BLaER1 treated with 17β-estradiol and CSF1 and Interleukin-3, amounts not matched to agents 10 nM and 100 nM (cell line): Measurements from ENCODE around the gene YAF2.

Source experiments
- H3K27ac ChIP-seq, 11 experiments: shearing (Covaris generic); formaldehyde crosslinking; 2 replicates each; pipeline ENCODE4 v1.8.1; 2022
- H3K27me3 ChIP-seq, 11 experiments: shearing (Covaris generic); formaldehyde crosslinking; 2 replicates each; pipeline ENCODE4 v1.8.1; 2022
- H3K36me3 ChIP-seq, 11 experiments: shearing (Covaris generic); formaldehyde crosslinking; 2 replicates each; pipeline ENCODE4 v1.8.1; 2022
- H3K4me1 ChIP-seq, 10 experiments: shearing (Covaris generic); formaldehyde crosslinking; 2 replicates each; pipeline ENCODE4 v1.8.1; 2022
- H3K4me2 ChIP-seq, 11 experiments: shearing (Covaris generic); formaldehyde crosslinking; 2 replicates each; pipeline ENCODE4 v1.8.1; 2022
- H3K4me3 ChIP-seq, 10 experiments: shearing (Covaris generic); formaldehyde crosslinking; 2 replicates each; pipeline ENCODE4 v1.8.1; 2022
- H3K9ac ChIP-seq, 11 experiments: shearing (Covaris generic); formaldehyde crosslinking; 2 replicates each; pipeline ENCODE4 v1.8.1; 2022
- H3K9me3 ChIP-seq, 11 experiments: shearing (Covaris generic); formaldehyde crosslinking; replicated peaks in 1 of 11; 2 replicates each; pipeline ENCODE4 v1.8.1; 2022
- H4K20me1 ChIP-seq, 11 experiments: shearing (Covaris generic); formaldehyde crosslinking; 2 replicates each; pipeline ENCODE4 v1.8.1; 2022
- Cebpa-rat ChIP-seq, 11 experiments: shearing (Covaris generic); IDR thresholded peaks; 2 replicates each; pipeline ENCODE4 v1.8.1; 2022

Gene YAF2

DNA sequence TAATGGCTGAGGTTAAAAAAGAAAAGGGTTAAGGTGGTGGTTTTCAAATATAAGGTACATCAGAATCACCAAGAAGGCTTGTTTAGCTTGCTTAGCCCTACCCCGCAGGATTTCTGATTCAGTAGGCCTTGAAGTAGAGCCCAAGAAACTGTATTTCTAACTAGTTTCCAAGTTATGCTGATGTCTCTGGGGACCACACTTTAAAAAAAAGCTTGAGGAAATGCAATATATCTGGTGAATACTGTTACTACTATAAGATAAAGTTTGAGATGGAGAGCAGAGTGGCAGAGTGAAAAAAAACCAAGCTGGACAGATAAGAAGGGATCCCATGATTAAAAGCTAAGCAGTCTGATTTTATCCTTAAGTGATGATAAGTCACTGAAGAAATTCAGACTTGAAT, 75.1 kb downstream of the YAF2 start:
- Histone ChIP-seq H3K4me1 (peaks cover 0 to 13% (median 3%) of the 10 kb centered on the region in 10 experiments; a peak in 7 of 20 replicates), H3K27ac (no peak overlapping the region), H3K9ac (no peak overlapping the region)

DNA sequence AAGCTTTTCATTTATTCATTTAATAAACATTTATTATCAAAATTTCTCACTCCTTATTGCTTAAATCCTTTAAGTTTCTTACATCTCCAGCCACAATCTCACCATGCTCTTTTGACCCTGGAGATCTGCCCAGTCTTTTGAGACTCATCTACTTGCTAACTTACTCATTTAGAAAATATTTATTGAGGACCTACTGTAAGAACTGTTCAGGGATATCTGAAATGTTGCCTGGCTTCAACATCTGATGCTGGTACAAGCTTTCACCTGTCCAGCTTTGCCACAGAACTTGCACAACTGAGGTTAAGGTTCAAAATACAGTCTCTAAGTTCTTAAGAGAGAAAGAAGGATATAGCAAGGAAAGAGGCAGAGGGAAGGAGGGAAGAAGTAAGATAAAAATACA, 75.9 kb downstream of the YAF2 start:
- no peak overlapping the region for H3K27ac ChIP-seq
- no peaks in the 10 kb centered on the region for H3K9me3 ChIP-seq
- no peaks in the 10 kb centered on the region for H3K27me3 ChIP-seq
- H3K4me3 ChIP-seq: no peak overlapping the region
- H3K36me3 ChIP-seq: peaks cover 23 to 46% (median 33%) of the 10 kb centered on the region in 11 experiments; a peak in 21 of 22 replicates
- no peak overlapping the region for H3K4me2 ChIP-seq
- peaks cover 0 to 9% (median 0%) of the 10 kb centered on the region in 11 experiments; a peak in 2 of 22 replicates for H4K20me1 ChIP-seq
- H3K4me1 ChIP-seq: peaks cover 0 to 13% (median 3%) of the 10 kb centered on the region in 10 experiments; a peak in 7 of 20 replicates
- TF ChIP-seq Cebpa-rat (IDR thresholded peaks at IDR 0.05): no peak
- no peak overlapping the region for H3K9ac ChIP-seq

More for the DNA sequence above, 75.1 kb downstream of the YAF2 start:
- H3K4me2 ChIP-seq: peak overlapping the region in 2 of 11 experiments; percentile 16 to 35; a peak in 5 of 22 replicates
- H3K4me3 ChIP-seq: no peak overlapping the region
- no peaks in the 10 kb centered on the region for H3K27me3 ChIP-seq
- peaks cover 0 to 9% (median 0%) of the 10 kb centered on the region in 11 experiments; a peak in 2 of 22 replicates for H4K20me1 ChIP-seq
- TF ChIP-seq Cebpa-rat (IDR thresholded peaks at IDR 0.05): no peak
- peaks cover 17 to 48% (median 31%) of the 10 kb centered on the region in 11 experiments; a peak in 21 of 22 replicates for H3K36me3 ChIP-seq
- no peaks in the 10 kb centered on the region for H3K9me3 ChIP-seq

DNA sequence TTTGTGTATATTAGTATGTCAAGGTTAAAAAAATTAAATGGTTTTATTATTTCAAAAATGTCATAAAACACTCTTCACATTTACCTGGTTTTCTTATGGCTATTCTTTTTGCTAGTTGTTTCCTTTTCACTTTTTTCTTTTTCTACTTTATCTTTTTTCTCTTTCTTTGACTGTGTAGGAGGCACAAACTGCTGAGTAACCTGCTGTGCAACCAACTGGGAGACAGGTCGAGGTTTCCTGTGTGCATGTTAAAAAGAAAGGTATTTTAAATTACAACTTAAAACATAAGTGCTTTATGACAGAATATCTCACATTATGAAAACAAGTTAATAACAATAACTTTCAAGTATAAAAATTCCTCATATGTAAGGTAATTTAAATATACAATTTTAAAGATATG, 76.5 kb downstream of the YAF2 start:
- H3K36me3 ChIP-seq: peaks cover 24 to 48% (median 38%) of the 10 kb centered on the region in 11 experiments; a peak in 21 of 22 replicates
- no peaks in the 10 kb centered on the region for H3K27me3 ChIP-seq
- H3K4me3 ChIP-seq: no peak overlapping the region
- no peak overlapping the region for H3K9ac ChIP-seq
- peaks cover 0 to 13% (median 3%) of the 10 kb centered on the region in 10 experiments; a peak in 7 of 20 replicates for H3K4me1 ChIP-seq
- H4K20me1 ChIP-seq: peaks cover 0 to 9% (median 0%) of the 10 kb centered on the region in 11 experiments; a peak in 2 of 22 replicates
- no peaks in the 10 kb centered on the region for H3K9me3 ChIP-seq
- no peak overlapping the region for H3K27ac ChIP-seq
- TF ChIP-seq Cebpa-rat (IDR thresholded peaks at IDR 0.05): no peak
- H3K4me2 ChIP-seq: no peak overlapping the region

DNA sequence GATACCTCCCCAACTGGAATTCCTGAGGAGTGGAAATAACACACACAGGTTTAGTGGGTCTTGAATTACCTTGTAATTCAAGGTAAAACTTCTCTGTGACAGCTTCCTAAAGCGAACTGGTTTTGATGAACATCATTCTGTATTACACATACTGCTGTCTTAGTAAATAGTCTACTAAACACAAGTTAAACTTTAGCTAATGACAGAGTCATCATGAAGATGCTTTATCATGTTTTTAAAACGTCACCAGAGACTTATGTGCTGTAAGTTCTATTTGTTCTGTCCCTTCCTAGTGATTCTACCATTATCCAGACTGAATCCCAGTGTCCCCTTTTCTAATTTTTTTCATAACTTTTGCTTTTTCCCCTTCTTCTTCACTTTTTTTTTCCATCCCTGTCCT, 81.8 kb downstream of the YAF2 start:
- Histone ChIP-seq H3K36me3 (peaks cover 15 to 41% (median 30%) of the 10 kb centered on the region in 11 experiments; a peak in 21 of 22 replicates), H3K4me1 (no peaks in the 10 kb centered on the region), H4K20me1 (0 out of 22 replicates have a peak, but pooled peaks cover 0 to 5% (median 0%) of the 10 kb centered on the region in 11 experiments), H3K9ac (no peak overlapping the region), H3K27me3 (no peaks in the 10 kb centered on the region), H3K4me3 (no peak overlapping the region), H3K9me3 (no peaks in the 10 kb centered on the region), H3K27ac (no peak overlapping the region), H3K4me2 (no peak overlapping the region)
- TF ChIP-seq Cebpa-rat (IDR thresholded peaks at IDR 0.05): no peak

GRCh38 chr12:42145552-42146215, 92.4 kb downstream of the YAF2 start:
- TF ChIP-seq Cebpa-rat (IDR thresholded peaks at IDR 0.05): no peak
- Histone ChIP-seq H3K9me3 (no peaks in the 10 kb centered on the region), H3K9ac (peak overlapping the region in 4 of 11 experiments; percentile 2 to 90 (median 89); a peak in 3 of 22 replicates), H4K20me1 (peaks cover 6 to 31% (median 20%) of the 10 kb centered on the region in 11 experiments; a peak in 16 of 22 replicates), H3K4me1 (peaks cover 18 to 37% (median 26%) of the 10 kb centered on the region in 10 experiments), H3K36me3 (no peaks in the 10 kb centered on the region), H3K27me3 (no peaks in the 10 kb centered on the region), H3K4me2 (peak overlapping the region; percentile 78 to 94 (median 83)), H3K4me3 (peak overlapping the region in 4 of 10 experiments; percentile 82 to 100 (median 93); a peak in 7 of 20 replicates), H3K27ac (peak overlapping the region in 2 of 11 experiments; percentile 80 to 84; a peak in 2 of 22 replicates)

DNA sequence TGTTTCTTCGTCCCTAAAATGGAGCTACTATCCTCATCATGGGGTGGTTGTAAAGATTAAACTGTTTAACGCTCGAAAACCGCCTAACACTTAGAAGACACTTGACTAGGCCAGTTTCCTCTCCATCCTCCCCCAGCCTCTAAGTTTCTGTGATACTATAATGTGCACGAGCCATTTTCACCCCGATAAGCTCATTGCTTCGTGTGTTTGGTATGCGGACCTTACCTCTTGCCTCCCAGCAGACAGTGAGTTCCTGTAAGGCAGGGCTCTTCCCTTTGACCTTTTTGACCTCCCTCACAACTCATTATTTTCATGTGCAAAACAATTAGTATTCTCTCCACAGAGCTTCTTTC, 92.9 kb downstream of the YAF2 start:
- peak overlapping the region; percentile 78 to 94 (median 83) for H3K4me2 ChIP-seq

DNA sequence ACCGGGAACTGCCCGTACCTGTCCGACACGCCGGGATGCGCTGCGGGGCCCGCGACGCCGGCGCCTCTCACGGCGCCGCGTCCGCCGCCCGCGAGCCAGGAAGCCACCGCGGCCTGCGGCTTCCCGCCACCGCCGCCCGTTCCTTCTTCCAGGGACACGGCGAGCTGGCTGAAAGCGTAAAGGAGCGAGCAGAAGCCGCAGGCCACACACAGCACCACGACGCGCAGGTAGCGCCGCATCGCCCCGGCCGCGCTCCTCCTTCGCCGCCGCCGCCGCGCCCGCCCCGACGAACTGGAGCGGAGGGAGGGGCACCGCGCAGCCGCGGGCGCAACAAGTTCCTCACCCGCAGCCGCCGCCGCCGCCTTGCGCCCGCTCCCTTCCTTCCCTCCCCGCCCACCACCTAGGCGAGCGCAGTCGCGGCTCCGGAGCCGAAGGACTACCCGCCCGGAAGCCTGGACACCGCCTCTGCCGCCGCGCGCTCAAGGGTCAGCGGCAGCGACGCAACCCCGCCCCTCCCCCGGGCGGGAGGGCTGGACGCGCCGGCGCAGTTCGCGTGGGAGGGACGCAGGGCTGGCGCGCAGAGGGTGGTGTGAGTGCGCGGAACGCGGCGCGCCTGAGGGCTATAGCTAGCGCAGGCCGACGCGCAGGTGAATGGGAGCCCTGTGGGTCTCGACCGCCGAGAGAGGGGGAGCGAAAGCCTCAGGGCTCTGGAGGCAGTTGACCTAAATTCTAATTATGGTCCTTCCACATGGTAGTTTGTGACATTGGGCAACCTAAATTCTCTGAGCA, 93.4 kb downstream of the YAF2 start, which contains the start of gene GXYLT1:
GXYLT1 (minus strand) TSS at position 467 of the 789 bp plus-strand sequence; CDS start at position 239, 228 bp downstream.
- no peak for TF ChIP-seq Cebpa-rat (IDR thresholded peaks at IDR 0.05)
- Histone ChIP-seq H3K27ac (peak within 1 kb of the TSS; percentile 68 to 91 (median 81)), H3K27me3 (no peaks in the 10 kb centered on the region), H3K4me3 (peak within 1 kb of the TSS; percentile 82 to 100 (median 94)), H3K4me2 (peak within 1 kb of the TSS; percentile 79 to 94 (median 83)), H3K4me1 (peaks cover 18 to 37% (median 26%) of the 10 kb centered on the region in 10 experiments), H3K9me3 (no peaks in the 10 kb centered on the region), H3K9ac (peak within 1 kb of the TSS; percentile 85 to 93 (median 89)), H4K20me1 (peaks cover 9 to 40% (median 27%) of the 10 kb centered on the region in 11 experiments; a peak in 16 of 22 replicates), H3K36me3 (no peaks in the 10 kb centered on the region)

More for the DNA sequence above, 92.9 kb downstream of the YAF2 start:
- peaks cover 18 to 37% (median 26%) of the 10 kb centered on the region in 10 experiments for H3K4me1 ChIP-seq
- peak overlapping the region in 10 of 11 experiments; percentile 22 to 91 (median 82); a peak in 17 of 22 replicates for H3K27ac ChIP-seq
- peak overlapping the region; percentile 85 to 93 (median 89); a peak in 21 of 22 replicates for H3K9ac ChIP-seq
- H4K20me1 ChIP-seq: peaks cover 9 to 35% (median 25%) of the 10 kb centered on the region in 11 experiments; a peak in 16 of 22 replicates
- H3K9me3 ChIP-seq: no peaks in the 10 kb centered on the region
- H3K27me3 ChIP-seq: no peaks in the 10 kb centered on the region
- H3K4me3 ChIP-seq: peak overlapping the region; percentile 82 to 100 (median 94)
- H3K36me3 ChIP-seq: no peaks in the 10 kb centered on the region
- no peak for TF ChIP-seq Cebpa-rat (IDR thresholded peaks at IDR 0.05)

- Histone ChIP-seq H3K9ac (peak overlapping the region; percentile 85 to 93 (median 89)), H3K9me3 (no peaks in the 10 kb centered on the region), H3K4me3 (peak overlapping the region; percentile 82 to 100 (median 94)), H3K4me2 (peak overlapping the region; percentile 79 to 94 (median 83)), H3K36me3 (no peaks in the 10 kb centered on the region), H4K20me1 (peaks cover 9 to 45% (median 28%) of the 10 kb centered on the region in 11 experiments; a peak in 16 of 22 replicates), H3K27me3 (no peaks in the 10 kb centered on the region), H3K4me1 (peaks cover 18 to 37% (median 26%) of the 10 kb centered on the region in 10 experiments), H3K27ac (peak overlapping the region; percentile 68 to 91 (median 81))
- TF ChIP-seq Cebpa-rat (IDR thresholded peaks at IDR 0.05): no peak
These were observed 94.0 kb downstream of the YAF2 start for GRCh38 chr12:42144158-42144407.
